Neural crest cell (in vitro differentiated cells): Measurements from ENCODE around the gene PLCH1. TPM values are rescaled to one million over a fixed set of nuclear protein-coding genes. Genes with fewer than 3 reads are reported as not detected.

Experiments used
- DNase-seq: peaks from one replicate; pipeline ENCODE4 v3.0.0; 2021; ENCODE audit warnings: low read depth, mixed read lengths, low spot score
- H3K27ac Mint-ChIP-seq: one replicate; pipeline ENCODE4 v1.8.0; 2021; ENCODE audit warnings: mild to moderate bottlenecking, mixed read lengths; ENCODE audit not compliant: unreplicated experiment
- H3K27me3 Mint-ChIP-seq: 2 replicates; pipeline ENCODE4 v1.8.0; 2021; ENCODE audit warnings: low read depth, mild to moderate bottlenecking, mixed read lengths
- H3K36me3 Mint-ChIP-seq: 2 replicates; pipeline ENCODE4 v1.8.0; 2021; ENCODE audit warnings: low read depth, mild to moderate bottlenecking, mixed read lengths
- H3K4me1 Mint-ChIP-seq: 2 replicates; pipeline ENCODE4 v1.8.0; 2021; ENCODE audit warnings: mixed read lengths
- H3K4me3 Mint-ChIP-seq: one replicate; pipeline ENCODE4 v1.8.0; 2021; ENCODE audit warnings: mild to moderate bottlenecking, mixed read lengths
- H3K9me3 Mint-ChIP-seq: 2 replicates; pipeline ENCODE4 v1.8.0; 2021; ENCODE audit warnings: mixed read lengths
- total RNA-seq: library from RNA; stranded (reverse); gene quantifications from 2 replicates; pipeline ENCODE4 v1.2.1, GENCODE V29; 2021
- TF ChIP-seq, protein P1 (sequence below): fragments of 200-600 bp; sonication (generic); conservative IDR thresholded peaks from 2 replicates; pipeline ENCODE4 v1.5.0; 2021; ENCODE audit warnings: antibody characterized with exemption, mild to moderate bottlenecking

The PLCH1 gene
- total RNA-seq, 1 donor from 2014 or later: 22.4 TPM

DNA sequence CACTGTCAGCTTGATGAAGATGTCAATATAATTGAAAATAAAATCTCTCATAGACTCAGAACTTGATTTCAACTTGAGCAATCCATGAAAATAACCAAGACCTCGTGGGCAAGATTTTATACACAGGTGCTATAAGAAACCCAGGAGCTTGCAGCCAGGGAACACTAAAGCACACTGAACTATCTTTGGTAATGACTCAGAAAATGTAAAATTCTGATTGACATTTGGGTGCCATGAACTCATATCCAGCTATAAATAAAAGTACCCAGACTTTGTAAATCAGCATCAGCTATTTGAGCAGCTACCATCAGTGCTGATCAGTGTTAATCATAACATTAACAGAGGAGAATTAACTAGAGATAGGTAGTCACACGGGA, 61.5 kb downstream of the PLCH1 start:
- Mint-ChIP-seq H3K4me3 (no peak overlapping the region), H3K4me1 (no peaks in the 10 kb centered on the region), H3K9me3 (no peaks in the 10 kb centered on the region), H3K27ac (no peak overlapping the region), H3K27me3 (no peaks in the 10 kb centered on the region), H3K36me3 (no peaks in the 10 kb centered on the region)
- no peak for DNase-seq
- TF ChIP-seq, protein P1, sequence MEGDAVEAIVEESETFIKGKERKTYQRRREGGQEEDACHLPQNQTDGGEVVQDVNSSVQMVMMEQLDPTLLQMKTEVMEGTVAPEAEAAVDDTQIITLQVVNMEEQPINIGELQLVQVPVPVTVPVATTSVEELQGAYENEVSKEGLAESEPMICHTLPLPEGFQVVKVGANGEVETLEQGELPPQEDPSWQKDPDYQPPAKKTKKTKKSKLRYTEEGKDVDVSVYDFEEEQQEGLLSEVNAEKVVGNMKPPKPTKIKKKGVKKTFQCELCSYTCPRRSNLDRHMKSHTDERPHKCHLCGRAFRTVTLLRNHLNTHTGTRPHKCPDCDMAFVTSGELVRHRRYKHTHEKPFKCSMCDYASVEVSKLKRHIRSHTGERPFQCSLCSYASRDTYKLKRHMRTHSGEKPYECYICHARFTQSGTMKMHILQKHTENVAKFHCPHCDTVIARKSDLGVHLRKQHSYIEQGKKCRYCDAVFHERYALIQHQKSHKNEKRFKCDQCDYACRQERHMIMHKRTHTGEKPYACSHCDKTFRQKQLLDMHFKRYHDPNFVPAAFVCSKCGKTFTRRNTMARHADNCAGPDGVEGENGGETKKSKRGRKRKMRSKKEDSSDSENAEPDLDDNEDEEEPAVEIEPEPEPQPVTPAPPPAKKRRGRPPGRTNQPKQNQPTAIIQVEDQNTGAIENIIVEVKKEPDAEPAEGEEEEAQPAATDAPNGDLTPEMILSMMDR: no peak

DNA sequence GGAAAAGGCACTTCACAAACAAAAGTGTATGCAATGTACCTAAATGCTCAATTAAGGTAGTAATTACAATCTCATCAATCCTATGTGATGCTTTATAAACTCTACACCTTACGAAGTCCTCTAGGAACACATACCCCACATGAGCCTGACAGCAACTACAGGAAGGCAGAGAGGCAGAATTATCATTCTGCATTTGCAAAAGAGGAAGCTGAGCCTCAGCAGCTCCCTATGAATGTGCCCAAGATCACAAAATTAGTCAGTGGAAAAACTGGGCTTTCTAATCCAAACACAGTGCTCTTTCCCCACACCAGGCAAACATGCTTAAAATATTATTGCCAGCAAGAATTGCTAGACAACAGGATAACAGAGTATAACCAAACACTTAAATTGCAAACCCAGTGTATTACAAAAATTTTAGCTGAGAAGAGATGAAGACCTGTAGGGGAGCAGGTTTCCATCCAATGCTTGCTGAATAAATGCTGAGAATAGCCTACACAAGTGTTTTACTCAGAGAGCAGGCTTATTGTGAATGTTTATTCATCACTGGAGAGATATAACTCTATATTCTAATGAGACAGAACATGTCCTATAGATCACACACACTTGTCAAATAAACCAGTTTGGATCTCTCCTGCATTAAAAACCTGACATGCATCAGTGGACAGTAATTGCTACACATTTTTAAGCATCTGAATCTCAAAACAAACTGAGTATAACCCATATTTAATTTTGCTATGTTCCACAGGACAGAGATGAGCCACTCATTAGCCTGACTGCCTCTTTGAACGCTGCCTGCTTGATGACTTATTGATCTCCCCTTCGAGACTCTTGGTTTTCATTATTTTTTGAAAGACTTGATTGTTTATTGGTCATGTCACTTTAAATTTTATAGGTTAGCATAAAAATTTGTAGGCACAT, 62.2 kb downstream of the PLCH1 start:
- H3K4me1 Mint-ChIP-seq: no peaks in the 10 kb centered on the region
- H3K27me3 Mint-ChIP-seq: no peaks in the 10 kb centered on the region
- no peak for DNase-seq
- no peaks in the 10 kb centered on the region for H3K9me3 Mint-ChIP-seq
- TF ChIP-seq, protein P1: no peak
- H3K27ac Mint-ChIP-seq: peak overlapping the region; percentile 36
- no peaks in the 10 kb centered on the region for H3K36me3 Mint-ChIP-seq
- H3K4me3 Mint-ChIP-seq: no peak overlapping the region

DNA sequence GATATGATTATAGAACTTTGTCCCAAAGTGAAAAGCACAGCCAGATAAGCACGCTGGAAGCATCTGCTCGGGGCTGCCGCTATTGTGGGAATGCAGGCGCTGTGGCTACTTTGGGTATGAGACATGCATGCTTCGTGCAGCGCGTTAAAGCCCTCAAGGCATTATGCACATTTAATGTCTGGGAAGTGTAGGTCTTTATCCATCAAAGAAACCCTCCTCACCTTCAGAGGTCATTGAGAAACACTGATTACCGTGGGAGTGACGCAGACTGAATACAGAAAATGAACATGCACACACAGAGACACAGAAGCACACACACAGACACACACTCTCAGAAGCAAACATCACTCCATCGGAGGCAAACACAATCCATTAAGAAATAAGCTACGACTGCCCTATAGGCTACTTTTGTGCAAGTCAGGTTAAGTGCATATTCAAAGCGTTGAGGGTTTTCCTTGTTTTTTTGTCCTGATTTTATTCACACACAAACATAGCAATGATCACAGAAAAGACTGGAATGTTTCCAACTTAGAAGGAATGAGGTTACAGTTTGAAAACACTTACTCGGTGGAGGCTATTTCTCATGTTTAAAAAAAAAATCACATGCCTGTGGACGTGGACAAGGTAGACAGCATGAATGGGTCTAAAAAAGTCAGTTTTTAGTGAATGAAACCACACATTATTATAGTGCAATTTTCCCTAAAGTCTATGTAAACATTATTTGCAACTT, 68.5 kb downstream of the PLCH1 start:
- DNase-seq: no peak
- no peaks in the 10 kb centered on the region for H3K9me3 Mint-ChIP-seq
- H3K4me3 Mint-ChIP-seq: peak overlapping the region; percentile 49
- H3K4me1 Mint-ChIP-seq: peaks cover 22% of the 10 kb centered on the region
- no peaks in the 10 kb centered on the region for H3K27me3 Mint-ChIP-seq
- H3K36me3 Mint-ChIP-seq: no peaks in the 10 kb centered on the region
- peak overlapping the region; percentile 68 for H3K27ac Mint-ChIP-seq
- TF ChIP-seq, protein P1: no peak

DNA sequence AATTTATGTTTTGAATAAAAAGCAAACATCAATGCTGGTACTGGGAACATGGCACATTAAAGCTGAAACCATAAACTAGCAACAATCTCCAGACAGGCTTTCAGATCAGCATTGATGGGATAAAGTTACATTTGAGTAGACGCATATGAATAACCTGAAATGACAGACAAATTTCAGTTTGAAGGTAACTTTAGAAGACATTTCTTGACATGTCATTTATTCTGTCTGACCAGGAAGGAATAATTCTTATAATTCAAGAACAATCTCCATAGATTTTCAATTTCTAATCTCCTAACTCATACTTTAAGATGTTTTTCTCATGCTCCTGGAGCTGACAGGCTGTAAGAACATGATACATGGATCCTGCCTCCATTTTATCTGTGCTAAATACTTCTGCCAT, 69.8 kb downstream of the PLCH1 start:
- H3K9me3 Mint-ChIP-seq: no peaks in the 10 kb centered on the region
- TF ChIP-seq, protein P1: no peak
- H3K4me3 Mint-ChIP-seq: no peak overlapping the region
- H3K27me3 Mint-ChIP-seq: no peaks in the 10 kb centered on the region
- peaks cover 28% of the 10 kb centered on the region for H3K4me1 Mint-ChIP-seq
- H3K36me3 Mint-ChIP-seq: no peaks in the 10 kb centered on the region
- no peak overlapping the region for H3K27ac Mint-ChIP-seq
- DNase-seq: no peak

DNA sequence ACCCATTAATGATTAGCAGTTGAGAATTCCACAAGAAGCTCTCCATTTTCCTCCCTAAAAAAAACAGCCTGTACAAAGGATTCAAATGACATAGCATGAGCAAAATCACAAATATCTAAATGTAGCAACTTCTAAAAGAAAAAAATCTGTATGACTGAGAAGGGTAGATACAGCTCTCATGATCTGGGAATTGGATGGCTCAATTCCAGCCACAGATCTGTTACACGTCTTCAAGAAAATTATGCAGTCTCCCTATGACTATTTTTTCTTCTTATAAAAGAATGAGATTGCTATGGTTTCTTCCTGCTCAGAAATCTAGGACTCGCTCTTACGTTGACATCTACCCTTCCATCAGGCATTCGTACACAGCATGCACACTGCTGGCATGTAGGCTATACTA, 71.5 kb downstream of the PLCH1 start:
- Mint-ChIP-seq H3K9me3 (no peaks in the 10 kb centered on the region), H3K4me1 (peaks cover 28% of the 10 kb centered on the region), H3K4me3 (no peak overlapping the region), H3K27ac (no peak overlapping the region), H3K36me3 (no peaks in the 10 kb centered on the region), H3K27me3 (no peaks in the 10 kb centered on the region)
- no peak for DNase-seq
- TF ChIP-seq, protein P1: no peak
